NB4 (cell line): ENCODE measurements around the gene CDH26.
"Not testable (repeated sequence)": the region's sequence is repeated elsewhere in the genome, so short reads cannot be mapped to it uniquely, and the experiment has no call there.

ENCODE experiments used
- DNase-seq: peaks from one replicate; pipeline ENCODE4 v3.0.0; 2010; ENCODE audit warnings: low read depth
- H3K4me3 ChIP-seq: one replicate; pipeline ENCODE4 v1.5.1; 2011; ENCODE audit warnings: mild to moderate bottlenecking, low read depth, low read length, moderate library complexity
- MAX ChIP-seq: IDR thresholded peaks from 2 replicates; pipeline ENCODE4 v1.6.1; 2011; ENCODE audit warnings: low read depth, low read length
- MYC ChIP-seq: IDR thresholded peaks from 2 replicates; pipeline ENCODE4 v1.6.1; 2011; ENCODE audit warnings: low read depth, low read length
- POLR2A ChIP-seq: IDR thresholded peaks from 2 replicates; pipeline ENCODE4 v1.6.1; 2011; ENCODE audit warnings: mild to moderate bottlenecking; ENCODE audit not compliant: insufficient read length; ENCODE audit errors: extremely low read depth
- TF ChIP-seq, protein P1 (sequence below): IDR thresholded peaks from one replicate; pipeline ENCODE4 v1.5.1; 2012; ENCODE audit warnings: low read depth, low read length

The CDH26 gene

GRCh38 chr20:60038400-60039008 lies 80.3 kb downstream of the CDH26 start:
- no peak for DNase-seq
- TF ChIP-seq, protein P1, sequence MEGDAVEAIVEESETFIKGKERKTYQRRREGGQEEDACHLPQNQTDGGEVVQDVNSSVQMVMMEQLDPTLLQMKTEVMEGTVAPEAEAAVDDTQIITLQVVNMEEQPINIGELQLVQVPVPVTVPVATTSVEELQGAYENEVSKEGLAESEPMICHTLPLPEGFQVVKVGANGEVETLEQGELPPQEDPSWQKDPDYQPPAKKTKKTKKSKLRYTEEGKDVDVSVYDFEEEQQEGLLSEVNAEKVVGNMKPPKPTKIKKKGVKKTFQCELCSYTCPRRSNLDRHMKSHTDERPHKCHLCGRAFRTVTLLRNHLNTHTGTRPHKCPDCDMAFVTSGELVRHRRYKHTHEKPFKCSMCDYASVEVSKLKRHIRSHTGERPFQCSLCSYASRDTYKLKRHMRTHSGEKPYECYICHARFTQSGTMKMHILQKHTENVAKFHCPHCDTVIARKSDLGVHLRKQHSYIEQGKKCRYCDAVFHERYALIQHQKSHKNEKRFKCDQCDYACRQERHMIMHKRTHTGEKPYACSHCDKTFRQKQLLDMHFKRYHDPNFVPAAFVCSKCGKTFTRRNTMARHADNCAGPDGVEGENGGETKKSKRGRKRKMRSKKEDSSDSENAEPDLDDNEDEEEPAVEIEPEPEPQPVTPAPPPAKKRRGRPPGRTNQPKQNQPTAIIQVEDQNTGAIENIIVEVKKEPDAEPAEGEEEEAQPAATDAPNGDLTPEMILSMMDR, result no peak
- TF ChIP-seq MYC (no peak), POLR2A (no peak), MAX (no peak)
- H3K4me3 ChIP-seq, result no peak overlapping the region

DNA sequence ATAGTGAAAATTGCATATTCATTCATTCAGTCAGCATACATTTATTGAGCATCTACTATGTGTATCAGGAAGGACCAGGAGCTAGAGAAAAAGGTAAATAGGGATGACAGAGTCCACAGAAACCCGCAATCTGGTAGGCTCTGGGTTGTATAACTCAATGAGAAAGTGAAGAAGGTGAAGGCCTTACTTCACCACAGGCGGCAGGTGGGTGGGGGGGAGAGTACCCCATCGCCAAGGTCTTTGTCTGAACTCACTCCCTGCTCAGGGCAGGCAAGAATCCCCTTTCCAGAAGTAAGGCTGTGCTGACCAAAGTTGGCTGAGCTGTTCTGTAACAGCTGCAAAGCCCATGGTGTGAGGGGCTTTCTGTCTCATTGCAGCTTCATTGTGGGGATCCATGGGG lies 81.3 kb downstream of the CDH26 start:
- TF ChIP-seq MYC (no peak), MAX (no peak), POLR2A (no peak)
- TF ChIP-seq, protein P1, result no peak
- DNase-seq, result no peak
- H3K4me3 ChIP-seq, result no peak overlapping the region

DNA sequence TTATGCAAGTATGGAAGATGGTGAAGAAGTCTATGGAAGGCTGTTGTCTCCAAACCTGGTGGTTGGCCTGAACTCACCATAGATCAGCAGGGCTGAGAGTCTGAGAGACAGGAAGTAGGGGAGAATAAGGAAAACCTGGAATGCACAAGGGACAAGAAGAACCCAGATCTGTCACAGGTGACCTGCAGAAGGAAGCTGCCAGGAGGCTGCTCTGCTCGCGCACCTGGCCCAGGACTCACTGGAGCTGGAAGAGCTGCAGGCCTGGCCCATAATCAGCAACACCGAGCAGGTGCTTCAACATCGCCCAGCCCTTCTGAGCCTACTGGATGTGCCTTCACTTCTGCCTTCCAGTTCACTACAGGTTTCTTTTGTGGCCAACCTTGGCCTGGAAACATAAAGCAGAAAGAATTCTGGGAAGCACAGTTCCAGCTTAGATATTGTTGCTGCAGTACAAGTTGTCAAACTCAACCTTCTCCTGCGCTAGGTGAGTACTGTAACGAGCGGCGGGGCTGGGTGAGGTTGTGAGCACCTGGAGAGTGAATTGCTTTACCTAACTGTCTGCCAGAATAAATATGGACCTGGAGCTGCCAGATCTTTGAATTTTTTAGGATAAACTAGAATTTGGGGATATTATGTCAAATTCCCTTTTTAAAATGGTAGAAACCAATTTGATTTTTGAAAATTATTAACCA lies 82.4 kb downstream of the CDH26 start:
- no peak for TF ChIP-seq MAX
- no peak for TF ChIP-seq POLR2A
- no peak for TF ChIP-seq MYC
- TF ChIP-seq, protein P1, result no peak
- no peak for DNase-seq
- no peak overlapping the region for H3K4me3 ChIP-seq

DNA sequence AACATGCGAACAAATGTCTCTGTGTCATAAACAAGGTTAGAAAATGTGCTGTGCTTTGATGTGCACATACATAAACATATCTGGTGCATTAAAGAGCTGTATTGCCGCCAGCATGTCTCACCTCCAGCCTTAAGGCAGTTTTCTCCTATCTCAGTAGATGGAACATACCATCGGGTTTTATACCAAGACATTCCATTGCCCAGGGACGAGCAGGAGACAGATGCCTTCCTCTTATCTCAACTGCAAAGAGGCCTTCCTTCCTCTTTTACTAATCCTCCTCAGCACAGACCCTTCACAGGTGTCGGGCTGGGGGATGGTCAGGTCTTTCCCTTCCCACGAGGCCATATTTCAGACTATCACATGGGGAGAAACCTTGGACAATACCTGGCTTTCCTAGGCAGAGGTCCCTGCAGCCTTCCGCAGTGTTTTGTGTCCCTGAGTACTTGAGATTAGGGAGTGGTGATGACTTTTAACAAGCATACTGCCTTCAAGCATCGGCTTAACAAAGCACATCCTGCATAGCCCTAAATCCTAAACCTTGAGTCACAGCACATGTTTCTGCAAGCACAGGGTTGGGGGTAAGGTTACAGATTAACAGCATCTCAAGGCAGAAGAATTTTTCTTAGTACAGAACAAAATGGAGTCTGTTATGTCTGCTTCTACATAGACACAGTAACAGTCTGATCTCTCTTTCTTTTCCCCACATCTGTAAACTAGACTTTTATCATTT lies 83.4 kb downstream of the CDH26 start:
- 0 out of 2 replicates have a peak, but pooled peaks have one; percentile 38 for TF ChIP-seq MAX
- not testable (repeated sequence) for H3K4me3 ChIP-seq
- peak; percentile 70 for DNase-seq

- H3K4me3 ChIP-seq, result no peak overlapping the region
- no peak for DNase-seq
- TF ChIP-seq, protein P1, result no peak
- TF ChIP-seq POLR2A (no peak), MAX (no peak), MYC (no peak)
Observed at GRCh38 chr20:60043435-60043834, 85.2 kb downstream of the CDH26 start.

DNA sequence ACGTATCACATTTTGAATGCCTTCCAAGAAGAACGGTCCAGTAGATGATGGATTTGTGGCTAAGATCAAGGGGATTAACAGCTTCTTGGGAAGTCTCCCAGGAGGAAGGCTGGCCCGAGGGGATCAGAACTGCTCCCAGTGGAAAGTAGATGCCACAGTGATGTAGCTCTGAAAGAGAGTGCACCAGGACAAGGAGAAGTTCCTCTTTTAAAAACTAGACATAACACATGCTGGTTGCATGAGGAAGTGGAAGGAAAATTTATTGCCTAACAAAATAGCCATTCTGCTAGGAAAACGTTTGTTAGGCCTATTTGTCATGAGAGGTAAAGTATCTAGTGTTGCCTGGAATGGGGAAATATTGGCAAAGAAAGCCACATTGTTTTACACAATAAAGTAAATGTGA lies 87.8 kb downstream of the CDH26 start:
- TF ChIP-seq, protein P1, result no peak
- TF ChIP-seq MAX (peak; percentile 73), MYC (peak; percentile 87; the same call in 1 of the 2 replicates), POLR2A (peak; percentile 30)
- peak; percentile 93 for DNase-seq
- peak overlapping the region; percentile 16 for H3K4me3 ChIP-seq
